Left ventricle myocardium inferior (tissue), 1 donor: ENCODE measurements around the gene GAS2. TPM values are rescaled to one million over a fixed set of nuclear protein-coding genes. Genes with fewer than 3 reads are reported as not detected.

Experiments
- DNase-seq: peaks from one replicate; pipeline ENCODE4 v3.0.0-alpha.2; 2020
- H3K27ac ChIP-seq: fragments of 200-600 bp; replicated peaks from 2 replicates; pipeline ENCODE4 v1.8.0; 2021
- H3K27me3 ChIP-seq: fragments of 200-600 bp; 2 replicates; pipeline ENCODE4 v1.8.0; 2021; ENCODE audit warnings: low read depth
- H3K36me3 ChIP-seq: fragments of 200-600 bp; 2 replicates; pipeline ENCODE4 v1.8.0; 2021
- H3K4me1 ChIP-seq: fragments of 200-600 bp; 2 replicates; pipeline ENCODE4 v1.8.0; 2021
- H3K4me3 ChIP-seq: fragments of 200-600 bp; 2 replicates; pipeline ENCODE4 v1.8.0; 2021; ENCODE audit warnings: mild to moderate bottlenecking, moderate library complexity
- H3K9me3 ChIP-seq: fragments of 200-600 bp; replicated peaks from 2 replicates; pipeline ENCODE4 v1.8.0; 2021
- intact Hi-C: fragments of 100-400 bp; cut with micrococcal nuclease; formaldehyde crosslinking; loops from one replicate; pipeline ENCODE4 v1.11.0; 2022
- total RNA-seq: library from RNA; stranded (reverse); fragmentation: NEBNext Ultra II Directional; extraction: Animal tissue kit (Norgen Biotek cat#: 25700); gene quantifications from one replicate; pipeline ENCODE4 v1.2.1, GENCODE V29; 2021
- TF ChIP-seq, protein P1 (sequence below): fragments of 200-600 bp; IDR thresholded peaks from 2 replicates; pipeline ENCODE4 v1.8.0; 2021; ENCODE audit warnings: antibody characterized with exemption, mild to moderate bottlenecking, borderline replicate concordance
- donor health status: DM: no; HTN: yes; CAD: no; lungs with severe emphysema.

Gene GAS2
- total RNA-seq, 1 donor from 2014 or later = 15.9 TPM

DNA sequence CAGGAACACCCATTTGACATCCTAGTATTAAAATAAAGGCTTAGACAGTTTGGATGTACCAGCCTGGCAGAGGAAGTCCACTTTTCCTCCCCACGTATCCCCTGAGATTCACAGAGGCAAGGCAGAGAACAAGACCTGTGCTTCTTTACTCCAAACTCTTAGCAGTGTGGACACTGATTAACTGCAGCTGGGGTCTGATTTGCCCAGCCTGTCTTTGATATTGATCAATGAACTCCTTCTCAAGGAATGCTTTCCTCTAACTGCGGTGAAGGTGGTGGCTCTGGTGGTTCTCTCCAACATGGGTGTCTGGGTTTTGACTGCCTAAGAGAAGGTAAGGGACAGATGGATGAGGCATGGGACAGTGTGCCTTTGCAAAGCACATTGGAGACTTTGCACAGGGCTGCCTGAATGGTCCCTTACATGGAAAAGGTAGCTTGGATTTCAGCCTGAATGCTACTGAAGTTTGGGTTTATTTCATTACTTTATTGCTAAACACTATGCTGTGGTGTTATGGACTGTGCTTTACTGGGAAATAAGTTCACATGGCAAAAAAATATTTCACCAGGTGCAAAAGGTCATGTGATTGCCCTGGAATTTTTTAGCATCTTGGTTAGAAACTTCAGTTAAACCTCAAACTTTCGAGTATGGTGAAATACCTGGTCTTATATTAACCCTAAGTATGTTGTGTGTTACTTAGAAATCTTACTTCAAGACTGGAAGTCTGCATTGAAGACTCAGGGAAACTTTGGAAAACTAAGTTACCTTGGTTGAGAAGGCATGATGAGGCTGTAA is 1.8 kb downstream of the GAS2 start:
- H3K4me3 ChIP-seq = peak overlapping the region; percentile 69
- peaks cover 10% of the 10 kb centered on the region for H3K27me3 ChIP-seq
- no peak for DNase-seq
- H3K36me3 ChIP-seq = no peaks in the 10 kb centered on the region
- peak overlapping the region; percentile 89 for H3K27ac ChIP-seq
- H3K4me1 ChIP-seq = peaks cover 30% of the 10 kb centered on the region
- H3K9me3 ChIP-seq = no peaks in the 10 kb centered on the region
- intact Hi-C loops = no loop called here
- TF ChIP-seq, protein P1, sequence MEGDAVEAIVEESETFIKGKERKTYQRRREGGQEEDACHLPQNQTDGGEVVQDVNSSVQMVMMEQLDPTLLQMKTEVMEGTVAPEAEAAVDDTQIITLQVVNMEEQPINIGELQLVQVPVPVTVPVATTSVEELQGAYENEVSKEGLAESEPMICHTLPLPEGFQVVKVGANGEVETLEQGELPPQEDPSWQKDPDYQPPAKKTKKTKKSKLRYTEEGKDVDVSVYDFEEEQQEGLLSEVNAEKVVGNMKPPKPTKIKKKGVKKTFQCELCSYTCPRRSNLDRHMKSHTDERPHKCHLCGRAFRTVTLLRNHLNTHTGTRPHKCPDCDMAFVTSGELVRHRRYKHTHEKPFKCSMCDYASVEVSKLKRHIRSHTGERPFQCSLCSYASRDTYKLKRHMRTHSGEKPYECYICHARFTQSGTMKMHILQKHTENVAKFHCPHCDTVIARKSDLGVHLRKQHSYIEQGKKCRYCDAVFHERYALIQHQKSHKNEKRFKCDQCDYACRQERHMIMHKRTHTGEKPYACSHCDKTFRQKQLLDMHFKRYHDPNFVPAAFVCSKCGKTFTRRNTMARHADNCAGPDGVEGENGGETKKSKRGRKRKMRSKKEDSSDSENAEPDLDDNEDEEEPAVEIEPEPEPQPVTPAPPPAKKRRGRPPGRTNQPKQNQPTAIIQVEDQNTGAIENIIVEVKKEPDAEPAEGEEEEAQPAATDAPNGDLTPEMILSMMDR = no peak

DNA sequence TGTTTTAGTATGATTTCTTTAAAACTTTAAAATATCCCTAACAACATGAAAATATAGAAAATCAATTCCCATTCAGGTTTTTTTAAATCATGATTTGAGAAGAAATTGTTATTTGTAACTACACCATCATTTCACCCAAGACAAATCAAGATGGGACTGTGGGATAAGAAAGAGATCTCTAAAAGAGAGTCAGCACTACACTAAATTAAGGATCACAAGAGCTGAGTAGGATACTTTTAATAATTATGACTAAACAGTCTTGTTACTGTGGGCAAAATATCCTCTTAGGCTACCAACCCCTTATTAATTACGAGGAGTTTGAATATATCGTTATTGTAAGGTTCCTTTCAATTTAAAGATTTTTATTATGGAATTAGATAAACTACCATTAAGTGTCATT is 3.0 kb downstream of the GAS2 start:
- TF ChIP-seq, protein P1 = no peak
- peaks cover 30% of the 10 kb centered on the region for H3K4me1 ChIP-seq
- peaks cover 10% of the 10 kb centered on the region for H3K27me3 ChIP-seq
- intact Hi-C loops = no loop called here
- peak overlapping the region; percentile 37 for H3K27ac ChIP-seq
- no peak for DNase-seq
- H3K36me3 ChIP-seq = no peaks in the 10 kb centered on the region
- no peaks in the 10 kb centered on the region for H3K9me3 ChIP-seq
- no peak overlapping the region for H3K4me3 ChIP-seq

DNA sequence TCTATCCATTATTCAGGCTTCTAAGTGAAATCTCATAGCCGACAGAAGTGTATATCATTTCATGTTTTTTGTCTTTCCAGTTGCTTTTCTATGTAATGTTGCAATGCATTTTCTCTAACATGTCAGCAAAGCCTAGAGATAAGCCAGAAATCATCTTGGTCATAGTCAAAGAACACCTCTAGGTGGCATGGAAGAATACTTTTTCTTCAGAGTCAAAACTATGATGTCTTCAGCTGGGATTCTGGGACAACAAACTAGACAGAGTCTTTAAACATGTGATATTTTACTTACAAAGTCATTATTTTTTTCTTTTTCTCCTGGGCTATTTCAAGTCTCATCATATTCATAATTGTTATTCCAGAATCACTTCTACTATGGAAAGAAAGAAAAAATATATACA is 4.4 kb downstream of the GAS2 start:
- Histone ChIP-seq H3K9me3 (no peaks in the 10 kb centered on the region), H3K4me3 (no peak overlapping the region), H3K4me1 (peaks cover 33% of the 10 kb centered on the region), H3K27me3 (peaks cover 10% of the 10 kb centered on the region), H3K36me3 (no peaks in the 10 kb centered on the region), H3K27ac (no peak overlapping the region)
- no peak for DNase-seq
- intact Hi-C loops = no loop called here
- TF ChIP-seq, protein P1 = peak; percentile 32

DNA sequence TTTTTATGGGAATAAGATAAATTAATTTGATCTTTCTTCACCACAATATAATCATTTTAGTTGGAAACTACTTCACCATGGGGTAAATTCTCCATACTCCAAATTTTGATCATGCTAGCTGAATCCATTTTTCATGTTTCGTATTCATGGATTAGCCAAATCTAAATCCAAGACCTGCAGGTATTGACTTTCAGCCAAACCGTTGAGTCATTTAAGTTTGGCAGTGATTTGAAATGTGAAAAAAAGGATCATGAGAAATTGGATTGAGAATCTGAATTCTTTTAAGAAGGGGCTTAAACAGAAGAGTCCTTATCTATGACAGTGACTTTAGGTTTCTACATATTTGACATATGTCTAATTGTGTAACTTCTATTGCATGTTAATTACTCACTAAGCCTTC is 5.3 kb downstream of the GAS2 start:
- intact Hi-C loops = no loop called here
- no peak overlapping the region for H3K4me3 ChIP-seq
- H3K27ac ChIP-seq = peak overlapping the region; percentile 9
- TF ChIP-seq, protein P1 = no peak
- no peaks in the 10 kb centered on the region for H3K36me3 ChIP-seq
- DNase-seq = no peak
- H3K9me3 ChIP-seq = no peaks in the 10 kb centered on the region
- H3K4me1 ChIP-seq = peaks cover 24% of the 10 kb centered on the region
- H3K27me3 ChIP-seq = peaks cover 6% of the 10 kb centered on the region

DNA sequence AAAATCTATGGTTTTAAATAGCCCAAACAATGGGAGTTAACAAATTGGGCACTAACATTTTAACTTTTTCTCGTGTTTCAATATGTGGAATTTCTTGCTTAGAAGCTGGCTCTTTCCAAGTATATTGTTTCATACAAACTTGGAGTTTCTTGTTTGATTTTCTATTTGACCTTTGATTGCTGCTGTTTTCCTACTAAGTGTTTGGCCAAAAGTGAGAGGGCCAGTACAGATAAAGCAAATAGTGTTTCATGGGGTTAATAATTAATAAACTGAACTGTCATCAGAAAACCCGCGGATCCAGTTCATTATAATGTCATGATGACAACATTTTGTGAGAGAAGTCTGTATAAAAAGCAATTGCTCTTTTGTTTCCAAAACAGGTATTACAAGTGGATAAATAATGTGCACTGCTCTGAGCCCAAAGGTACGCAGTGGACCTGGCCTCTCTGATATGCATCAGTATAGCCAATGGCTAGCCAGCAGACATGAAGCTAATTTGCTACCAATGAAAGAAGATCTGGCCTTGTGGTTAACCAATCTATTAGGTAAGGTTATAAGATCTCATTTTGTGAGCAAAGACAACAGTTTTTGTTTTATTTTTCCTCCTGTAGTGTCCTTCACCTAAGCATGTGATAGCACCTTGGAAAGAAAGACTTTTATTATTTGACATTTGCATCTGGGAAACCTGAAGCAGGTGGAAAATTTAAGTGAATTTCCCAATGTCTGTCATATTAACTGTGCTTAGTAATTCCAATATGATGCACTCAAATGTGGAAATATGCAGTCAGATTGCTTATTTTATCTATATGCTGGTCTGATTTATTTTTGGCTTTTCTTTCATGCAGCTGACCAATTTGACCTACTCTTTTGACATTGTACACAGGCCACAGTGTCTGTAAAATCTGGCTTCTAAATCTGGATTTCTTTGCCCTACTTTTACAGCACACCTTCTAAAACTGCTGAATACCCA is 8.3 kb downstream of the GAS2 start:
- Histone ChIP-seq H3K4me1 (peaks cover 30% of the 10 kb centered on the region), H3K27ac (peak overlapping the region; percentile 54), H3K36me3 (no peaks in the 10 kb centered on the region), H3K4me3 (no peak overlapping the region), H3K27me3 (no peaks in the 10 kb centered on the region), H3K9me3 (no peaks in the 10 kb centered on the region)
- TF ChIP-seq, protein P1 = no peak
- intact Hi-C loops = no loop called here
- no peak for DNase-seq
